Panc1 (cell line): Measurements from ENCODE around the gene TUB. TPM values are rescaled to one million over a fixed set of nuclear protein-coding genes. Genes with fewer than 3 reads are reported as not detected.

ENCODE experiments used
- ATAC-seq: fragments of 200-7000 bp; cut with Tn5 transposase; 2 replicates; pipeline ENCODE4 v1.9.1; 2020; ENCODE audit warnings: mild to moderate bottlenecking, moderate library complexity
- BruUV-seq: library from RNA; stranded (reverse); fragments of 400-500 nt; replicated peaks from 2 replicates; lab custom pipeline; 2021; lab: Mats Ljungman, UMichigan
- CTCF ChIA-PET: fragments of 300-600 bp; sonication (Branson Sonifier 250); formaldehyde crosslinking; loops from one replicate; lab custom pipeline; 2022; ENCODE audit warnings: antibody characterized with exemption; lab: Charles Lee
- POLR2A ChIA-PET: fragments of 300-600 bp; sonication (Branson Sonifier 250); formaldehyde crosslinking; loops from one replicate; lab custom pipeline; 2022; ENCODE audit warnings: antibody characterized with exemption; lab: Charles Lee
- DNase-seq: peaks from one replicate; pipeline ENCODE4 v3.0.0-alpha.2; 2010; ENCODE audit warnings: low read depth, low spot score
- H3K27ac ChIP-seq: 2 replicates; pipeline ENCODE4 v1.5.1; 2011; ENCODE audit warnings: mild to moderate bottlenecking, low read length, inconsistent platforms
- H3K27me3 ChIP-seq: fragments of 200-500 bp; sonication (Bioruptor generic); 2 replicates; pipeline ENCODE4 v1.6.0; 2014; ENCODE audit warnings: low read length, inconsistent platforms; ENCODE audit not compliant: control insufficient read depth, insufficient read depth
- H3K36me3 ChIP-seq: fragments of 200-500 bp; sonication (Bioruptor generic); 2 replicates; pipeline ENCODE4 v1.5.1; 2014; ENCODE audit warnings: inconsistent platforms, mild to moderate bottlenecking, low read length, moderate library complexity; ENCODE audit not compliant: control insufficient read depth, insufficient read depth
- H3K4me1 ChIP-seq: 2 replicates; pipeline ENCODE4 v1.5.1; 2011; ENCODE audit warnings: inconsistent platforms, mild to moderate bottlenecking, low read length, moderate library complexity; ENCODE audit not compliant: control insufficient read depth, insufficient read depth
- H3K4me3 ChIP-seq, 2 experiments: 2 replicates each; pipeline ENCODE4 v1.5.1; 2011 to 2012; ENCODE audit warnings: low read depth in 2 of 2, low read length in 2 of 2, mild to moderate bottlenecking in 2 of 2, inconsistent platforms in 1 of 2, moderate library complexity in 1 of 2
- H3K9me3 ChIP-seq: fragments of 200-500 bp; sonication (Bioruptor generic); 2 replicates; pipeline ENCODE4 v1.5.1; 2014; ENCODE audit warnings: low read depth, mild to moderate bottlenecking, inconsistent platforms, low read length, moderate library complexity; ENCODE audit not compliant: control insufficient read depth, insufficient read depth
- CTCF ChIP-seq: fragments of 450-650 bp; IDR thresholded peaks from 2 replicates; pipeline ENCODE4 v1.5.1; 2017; ENCODE audit warnings: mild to moderate bottlenecking
- POLR2AphosphoS5 ChIP-seq: IDR thresholded peaks from 2 replicates; pipeline ENCODE4 v1.6.1; 2012; ENCODE audit warnings: mild to moderate bottlenecking, low read depth, low read length, moderate library complexity
- SIN3A ChIP-seq: IDR thresholded peaks from 2 replicates; pipeline ENCODE4 v1.6.1; 2012; ENCODE audit warnings: low read depth, mild to moderate bottlenecking, low read length, moderate library complexity, borderline replicate concordance; ENCODE audit not compliant: insufficient read depth
- TCF7L2 ChIP-seq: IDR thresholded peaks from 2 replicates; pipeline ENCODE4 v1.6.1; 2011; ENCODE audit warnings: mild to moderate bottlenecking, low read depth, low read length, inconsistent platforms
- in situ Hi-C: cut with HindIII; loops from 2 replicates; pipeline ENCODE4 v1.10.0; 2016; ENCODE audit warnings: low sequenced_read_pairs, low pct_unique_long_range_greater_than_20kb
- intact Hi-C: fragments of 100-400 bp; cut with micrococcal nuclease; formaldehyde crosslinking; loops from one replicate; pipeline ENCODE4 v1.10.0; 2022; ENCODE audit not compliant: unreplicated experiment
- total RNA-seq: library from RNA; stranded (reverse); gene quantifications from one replicate; pipeline ENCODE4 v1.2.1, GENCODE V29; 2021; ENCODE audit not compliant: unreplicated experiment
- TF ChIP-seq, protein P1 (sequence below), 2 experiments: IDR thresholded peaks; 2 replicates each; pipeline ENCODE4 v1.6.1; 2011 to 2012; ENCODE audit warnings: low read depth in 2 of 2, control low read depth in 1 of 2, low read length in 1 of 2, mild to moderate bottlenecking in 1 of 2, moderate library complexity in 1 of 2; ENCODE audit not compliant: insufficient read depth in 1 of 2

TUB gene
- total RNA-seq, 1 experiment from 2014 or later, result 4.3 TPM

DNA sequence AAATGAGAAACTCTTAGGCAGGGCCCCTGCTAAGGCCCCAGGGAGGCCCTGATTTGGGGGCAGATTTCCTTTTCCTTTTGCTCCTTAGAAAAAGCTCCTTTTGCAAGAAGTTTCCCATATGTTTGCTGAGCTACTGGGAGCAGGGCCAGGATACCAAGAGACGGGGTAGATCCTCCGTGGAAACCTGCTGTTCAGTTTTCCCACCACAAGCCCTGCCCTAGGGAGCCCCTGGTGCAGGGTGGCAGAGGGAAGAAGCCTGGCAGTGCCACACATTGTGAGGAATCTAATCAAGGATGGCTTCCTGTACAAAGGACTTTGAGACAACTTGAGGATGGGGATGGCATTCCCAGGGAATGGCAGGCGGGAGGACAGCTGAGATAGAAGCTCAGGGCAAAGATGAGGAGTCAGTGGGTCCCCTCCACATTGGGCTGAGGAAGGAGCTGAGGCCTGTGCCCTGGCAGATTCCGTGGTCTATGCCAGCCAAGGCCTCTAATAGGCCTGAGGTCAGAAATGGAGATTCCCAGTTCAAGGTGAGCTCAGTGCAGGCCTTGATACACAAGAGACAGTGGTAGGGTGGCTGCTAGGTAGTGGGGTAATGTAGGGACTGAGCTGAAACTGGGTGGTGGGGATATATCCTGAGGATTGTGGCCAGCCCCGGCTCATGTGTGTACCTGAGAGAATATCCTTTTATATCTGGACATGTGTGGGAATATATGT is 15.0 kb downstream of the TUB start:
- no peak overlapping the region for H3K27ac ChIP-seq
- intact Hi-C loops, result loop anchor here (10.0 kb wide), 1 partner anchor 201 kb away; no protein-coding TSS in a partner anchor
- ATAC-seq, result no peak
- H3K36me3 ChIP-seq, result no peaks in the 10 kb centered on the region
- TF ChIP-seq POLR2AphosphoS5 (no peak), TCF7L2 (no peak), SIN3A (no peak), CTCF (no peak)
- TF ChIP-seq, protein P1, sequence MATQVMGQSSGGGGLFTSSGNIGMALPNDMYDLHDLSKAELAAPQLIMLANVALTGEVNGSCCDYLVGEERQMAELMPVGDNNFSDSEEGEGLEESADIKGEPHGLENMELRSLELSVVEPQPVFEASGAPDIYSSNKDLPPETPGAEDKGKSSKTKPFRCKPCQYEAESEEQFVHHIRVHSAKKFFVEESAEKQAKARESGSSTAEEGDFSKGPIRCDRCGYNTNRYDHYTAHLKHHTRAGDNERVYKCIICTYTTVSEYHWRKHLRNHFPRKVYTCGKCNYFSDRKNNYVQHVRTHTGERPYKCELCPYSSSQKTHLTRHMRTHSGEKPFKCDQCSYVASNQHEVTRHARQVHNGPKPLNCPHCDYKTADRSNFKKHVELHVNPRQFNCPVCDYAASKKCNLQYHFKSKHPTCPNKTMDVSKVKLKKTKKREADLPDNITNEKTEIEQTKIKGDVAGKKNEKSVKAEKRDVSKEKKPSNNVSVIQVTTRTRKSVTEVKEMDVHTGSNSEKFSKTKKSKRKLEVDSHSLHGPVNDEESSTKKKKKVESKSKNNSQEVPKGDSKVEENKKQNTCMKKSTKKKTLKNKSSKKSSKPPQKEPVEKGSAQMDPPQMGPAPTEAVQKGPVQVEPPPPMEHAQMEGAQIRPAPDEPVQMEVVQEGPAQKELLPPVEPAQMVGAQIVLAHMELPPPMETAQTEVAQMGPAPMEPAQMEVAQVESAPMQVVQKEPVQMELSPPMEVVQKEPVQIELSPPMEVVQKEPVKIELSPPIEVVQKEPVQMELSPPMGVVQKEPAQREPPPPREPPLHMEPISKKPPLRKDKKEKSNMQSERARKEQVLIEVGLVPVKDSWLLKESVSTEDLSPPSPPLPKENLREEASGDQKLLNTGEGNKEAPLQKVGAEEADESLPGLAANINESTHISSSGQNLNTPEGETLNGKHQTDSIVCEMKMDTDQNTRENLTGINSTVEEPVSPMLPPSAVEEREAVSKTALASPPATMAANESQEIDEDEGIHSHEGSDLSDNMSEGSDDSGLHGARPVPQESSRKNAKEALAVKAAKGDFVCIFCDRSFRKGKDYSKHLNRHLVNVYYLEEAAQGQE (IDR thresholded peaks at IDR 0.05; ENCODE audit: insufficient read depth in 1 of 2, low read depth in 2 of 2, low read length in 1 of 2), result no peak
- no peak overlapping the region for H3K4me3 ChIP-seq
- no peaks in the 10 kb centered on the region for H3K9me3 ChIP-seq
- in situ Hi-C loops, result no loop called here
- H3K4me1 ChIP-seq, result no peaks in the 10 kb centered on the region
- ChIA-PET POLR2A (no interaction called here), CTCF (interaction anchor here (1.0 kb wide), 2 partner anchors 63 to 89 kb away, joined by 3 read pairs; no protein-coding TSS in a partner anchor)
- no peak for DNase-seq
- H3K27me3 ChIP-seq, result no peaks in the 10 kb centered on the region
- no TSS peak for BruUV-seq

- ChIA-PET CTCF (interaction anchor here (1.0 kb wide), 2 partner anchors 64 to 90 kb away, joined by 3 read pairs; no protein-coding TSS in a partner anchor), POLR2A (no interaction called here)
- in situ Hi-C loops (no loop called here), intact Hi-C loops (loop anchor here (10.0 kb wide), 1 partner anchor 202 kb away; no protein-coding TSS in a partner anchor)
- no peaks in the 10 kb centered on the region for H3K36me3 ChIP-seq
- no peak overlapping the region for H3K4me3 ChIP-seq
- no peak for DNase-seq
- H3K27me3 ChIP-seq, result no peaks in the 10 kb centered on the region
- H3K9me3 ChIP-seq, result no peaks in the 10 kb centered on the region
- no peaks in the 10 kb centered on the region for H3K4me1 ChIP-seq
- H3K27ac ChIP-seq, result no peak overlapping the region
- BruUV-seq, result no TSS peak
- no peak for ATAC-seq
- TF ChIP-seq, protein P1 (IDR thresholded peaks at IDR 0.05; ENCODE audit: insufficient read depth in 1 of 2, low read depth in 2 of 2, low read length in 1 of 2), result no peak
- no peak for TF ChIP-seq TCF7L2
Observed at GRCh38 chr11:8096575-8096974, 15.6 kb downstream of the TUB start.
